SH-SY5Y (cell line): ENCODE results near the gene C11orf58.

Experiments
- GATA2 ChIP-seq: IDR thresholded peaks from 2 replicates; pipeline ENCODE4 v1.6.1; 2011; ENCODE audit warnings: mild to moderate bottlenecking, low read depth, low read length
- GATA3 ChIP-seq: IDR thresholded peaks from 2 replicates; pipeline ENCODE4 v1.6.1; 2011; ENCODE audit warnings: low read depth, mild to moderate bottlenecking, low read length, moderate library complexity

Gene C11orf58

GRCh38 chr11:16786131-16786530, 47.7 kb downstream of the C11orf58 start:
- TF ChIP-seq GATA2 (no peak), GATA3 (no peak)

GRCh38 chr11:16787035-16787742, 48.7 kb downstream of the C11orf58 start:
- TF ChIP-seq GATA2: no peak
- TF ChIP-seq GATA3: no peak

- no peak for TF ChIP-seq GATA3
- no peak for TF ChIP-seq GATA2
Measured at GRCh38 chr11:16788141-16789062, 50.0 kb downstream of the C11orf58 start.

- TF ChIP-seq GATA2 (no peak), GATA3 (no peak)
Measured at GRCh38 chr11:16789063-16789420, 50.6 kb downstream of the C11orf58 start.

GRCh38 chr11:16789560-16790485, 51.4 kb downstream of the C11orf58 start:
- no peak for TF ChIP-seq GATA2
- no peak for TF ChIP-seq GATA3

- TF ChIP-seq GATA3: no peak
- no peak for TF ChIP-seq GATA2
Measured at GRCh38 chr11:16790486-16791190, 52.2 kb downstream of the C11orf58 start.

GRCh38 chr11:16791191-16791961, 52.9 kb downstream of the C11orf58 start:
- TF ChIP-seq GATA3 (no peak), GATA2 (no peak)

GRCh38 chr11:16792426-16792825, 54.0 kb downstream of the C11orf58 start:
- TF ChIP-seq GATA2 (no peak), GATA3 (no peak)

GRCh38 chr11:16793009-16793408, 54.6 kb downstream of the C11orf58 start:
- TF ChIP-seq GATA2 (no peak), GATA3 (no peak)

- TF ChIP-seq GATA2: no peak
- no peak for TF ChIP-seq GATA3
Measured at GRCh38 chr11:16793511-16793910, 55.1 kb downstream of the C11orf58 start.

- no peak for TF ChIP-seq GATA3
- TF ChIP-seq GATA2: no peak
Measured at GRCh38 chr11:16794047-16794818, 55.8 kb downstream of the C11orf58 start.

- TF ChIP-seq GATA3 (no peak), GATA2 (no peak)
Measured at GRCh38 chr11:16795146-16795545, 56.7 kb downstream of the C11orf58 start.
